GM23338 (cell line): ENCODE measurements around the gene BMP5.

ENCODE experiments used
- CTCF ChIP-seq, 2 experiments: fragments of 200-600 bp in 1 of 2; sonication (generic) in 1 of 2; conservative IDR thresholded peaks; 2 replicates each; pipeline versions ENCODE4 v1.5.1 to v1.6.1; 2016 to 2017; ENCODE audit warnings: antibody characterized with exemption in 2 of 2, low read depth in 2 of 2, mild to moderate bottlenecking in 2 of 2, moderate library complexity in 1 of 2
- EZH2 ChIP-seq: fragments of 200-600 bp; sonication (generic); IDR thresholded peaks from one replicate; pipeline ENCODE4 v1.8.0; 2017; ENCODE audit warnings: antibody characterized with exemption, mild to moderate bottlenecking, low read depth; ENCODE audit not compliant: unreplicated experiment
- EZH2phosphoT487 ChIP-seq: fragments of 200-600 bp; sonication (generic); IDR thresholded peaks from one replicate; pipeline ENCODE4 v1.8.1; 2018; ENCODE audit warnings: antibody characterized with exemption; ENCODE audit not compliant: unreplicated experiment
- POLR2AphosphoS5 ChIP-seq: IDR thresholded peaks from 2 replicates; pipeline ENCODE4 v1.6.1; 2016; ENCODE audit warnings: antibody characterized with exemption, low read depth
- REST ChIP-seq: IDR thresholded peaks from one replicate; pipeline ENCODE4 v1.6.1; 2018; ENCODE audit warnings: antibody characterized with exemption; ENCODE audit not compliant: unreplicated experiment

GRCh38 chr6:55835220-55835619 is 40.2 kb downstream of the BMP5 start:
- no peak for TF ChIP-seq CTCF (conservative IDR thresholded peaks at IDR 0.05; ENCODE audit: low read depth in 2 of 2)
- no peak for TF ChIP-seq EZH2
- TF ChIP-seq POLR2AphosphoS5: no peak
- no peak for TF ChIP-seq EZH2phosphoT487
- TF ChIP-seq REST: no peak
